Stimulated activated naive CD8-positive, alpha-beta T cell treated with anti-CD3 and anti-CD28 coated beads, Interleukin-15, Interleukin-2, amounts not matched to agents 100 ng/mL and 50 ng/mL, for 24 hours (primary cell): ENCODE results near the gene PIK3C2A.
"Not testable (repeated sequence)": the region's sequence is repeated elsewhere in the genome, so short reads cannot be mapped to it uniquely, and the experiment has no call there.

Experiments used
- H3K27ac Mint-ChIP-seq: one replicate; pipeline ENCODE4 v1.8.0; 2021; ENCODE audit warnings: mild to moderate bottlenecking, mixed read lengths
- H3K27me3 Mint-ChIP-seq: one replicate; pipeline ENCODE4 v1.8.0; 2021; ENCODE audit warnings: mixed read lengths
- H3K36me3 Mint-ChIP-seq: one replicate; pipeline ENCODE4 v1.8.0; 2021; ENCODE audit warnings: low read depth, mixed read lengths
- H3K4me1 Mint-ChIP-seq: one replicate; pipeline ENCODE4 v1.8.0; 2021; ENCODE audit warnings: low read depth, mixed read lengths
- H3K4me3 Mint-ChIP-seq: one replicate; pipeline ENCODE4 v1.8.0; 2021; ENCODE audit warnings: mild to moderate bottlenecking, mixed read lengths
- H3K9me3 Mint-ChIP-seq: one replicate; pipeline ENCODE4 v1.8.0; 2021; ENCODE audit warnings: mixed read lengths

The PIK3C2A gene

GRCh38 chr11:17207317-17208256, at the start of gene PIK3C2A:
TSS of gene PIK3C2A (minus strand) at chr11:17207986. CDS start at chr11:17169741, 38,245 bp downstream.
- Mint-ChIP-seq H3K36me3 (peaks cover 6% of the 10 kb centered on the region), H3K4me1 (peaks cover 43% of the 10 kb centered on the region), H3K27ac (peak within 1 kb of the TSS; percentile 94), H3K4me3 (peak within 1 kb of the TSS; percentile 98), H3K9me3 (no peaks in the 10 kb centered on the region), H3K27me3 (no peaks in the 10 kb centered on the region)

GRCh38 chr11:17257196-17257595, 49.4 kb upstream of the PIK3C2A start:
- no peaks in the 10 kb centered on the region for H3K27me3 Mint-ChIP-seq
- H3K9me3 Mint-ChIP-seq, result no peaks in the 10 kb centered on the region
- H3K4me3 Mint-ChIP-seq, result no peak overlapping the region
- H3K27ac Mint-ChIP-seq, result peak overlapping the region; percentile 65
- peaks cover 27% of the 10 kb centered on the region for H3K4me1 Mint-ChIP-seq
- H3K36me3 Mint-ChIP-seq, result no peaks in the 10 kb centered on the region

- Mint-ChIP-seq H3K9me3 (no peaks in the 10 kb centered on the region), H3K36me3 (no peaks in the 10 kb centered on the region), H3K27me3 (no peaks in the 10 kb centered on the region), H3K4me1 (peaks cover 27% of the 10 kb centered on the region), H3K4me3 (no peak overlapping the region), H3K27ac (peak overlapping the region; percentile 50)
These were observed 48.7 kb upstream of the PIK3C2A start for GRCh38 chr11:17256512-17256911.

- Mint-ChIP-seq H3K27ac (no peak overlapping the region), H3K9me3 (no peaks in the 10 kb centered on the region), H3K4me3 (no peak overlapping the region), H3K27me3 (peaks cover 7% of the 10 kb centered on the region), H3K36me3 (no peaks in the 10 kb centered on the region), H3K4me1 (peaks cover 17% of the 10 kb centered on the region)
These were observed 44.9 kb upstream of the PIK3C2A start for GRCh38 chr11:17252704-17253103.

- Mint-ChIP-seq H3K9me3 (no peaks in the 10 kb centered on the region), H3K4me1 (no peaks in the 10 kb centered on the region), H3K4me3 (no peak overlapping the region), H3K36me3 (no peaks in the 10 kb centered on the region), H3K27me3 (peaks cover 12% of the 10 kb centered on the region), H3K27ac (peak overlapping the region; percentile 53)
These were observed 43.0 kb upstream of the PIK3C2A start for GRCh38 chr11:17250561-17251350.

- no peak overlapping the region for H3K4me3 Mint-ChIP-seq
- H3K27me3 Mint-ChIP-seq, result peaks cover 33% of the 10 kb centered on the region
- H3K4me1 Mint-ChIP-seq, result peaks cover 9% of the 10 kb centered on the region
- H3K9me3 Mint-ChIP-seq, result no peaks in the 10 kb centered on the region
- H3K27ac Mint-ChIP-seq, result no peak overlapping the region
- H3K36me3 Mint-ChIP-seq, result no peaks in the 10 kb centered on the region
These were observed 36.3 kb upstream of the PIK3C2A start for GRCh38 chr11:17244046-17244445.

GRCh38 chr11:17242954-17243353, 35.2 kb upstream of the PIK3C2A start:
- not testable (repeated sequence) for H3K9me3 Mint-ChIP-seq, H3K4me3 Mint-ChIP-seq, H3K4me1 Mint-ChIP-seq, H3K27ac Mint-ChIP-seq, H3K36me3 Mint-ChIP-seq
- peaks cover 38% of the 10 kb centered on the region for H3K27me3 Mint-ChIP-seq

- H3K4me1 Mint-ChIP-seq, result peaks cover 9% of the 10 kb centered on the region
- H3K27ac Mint-ChIP-seq, result no peak overlapping the region
- no peak overlapping the region for H3K4me3 Mint-ChIP-seq
- peaks cover 37% of the 10 kb centered on the region for H3K27me3 Mint-ChIP-seq
- no peaks in the 10 kb centered on the region for H3K36me3 Mint-ChIP-seq
- no peaks in the 10 kb centered on the region for H3K9me3 Mint-ChIP-seq
These were observed 33.0 kb upstream of the PIK3C2A start for GRCh38 chr11:17240780-17241179.

GRCh38 chr11:17239927-17240326, 32.1 kb upstream of the PIK3C2A start:
- H3K27me3 Mint-ChIP-seq, result peaks cover 36% of the 10 kb centered on the region
- not testable (repeated sequence) for H3K9me3 Mint-ChIP-seq, H3K27ac Mint-ChIP-seq, H3K36me3 Mint-ChIP-seq, H3K4me3 Mint-ChIP-seq, H3K4me1 Mint-ChIP-seq

GRCh38 chr11:17238377-17238776, 30.6 kb upstream of the PIK3C2A start:
- no peak overlapping the region for H3K27ac Mint-ChIP-seq
- peaks cover under 1% of the 10 kb centered on the region for H3K4me1 Mint-ChIP-seq
- H3K9me3 Mint-ChIP-seq, result no peaks in the 10 kb centered on the region
- H3K4me3 Mint-ChIP-seq, result no peak overlapping the region
- no peaks in the 10 kb centered on the region for H3K36me3 Mint-ChIP-seq
- H3K27me3 Mint-ChIP-seq, result peaks cover 36% of the 10 kb centered on the region

GRCh38 chr11:17233101-17233500, 25.3 kb upstream of the PIK3C2A start:
- Mint-ChIP-seq H3K36me3 (no peaks in the 10 kb centered on the region), H3K27ac (no peak overlapping the region), H3K4me3 (no peak overlapping the region), H3K4me1 (peaks cover 22% of the 10 kb centered on the region), H3K9me3 (no peaks in the 10 kb centered on the region), H3K27me3 (peaks cover 14% of the 10 kb centered on the region)

GRCh38 chr11:17230867-17231851, 23.4 kb upstream of the PIK3C2A start:
- peaks cover 22% of the 10 kb centered on the region for H3K4me1 Mint-ChIP-seq
- peaks cover 10% of the 10 kb centered on the region for H3K27me3 Mint-ChIP-seq
- H3K9me3 Mint-ChIP-seq, result no peaks in the 10 kb centered on the region
- H3K36me3 Mint-ChIP-seq, result no peaks in the 10 kb centered on the region
- peak overlapping the region; percentile 41 for H3K4me3 Mint-ChIP-seq
- H3K27ac Mint-ChIP-seq, result peak overlapping the region; percentile 52

- no peaks in the 10 kb centered on the region for H3K36me3 Mint-ChIP-seq
- H3K9me3 Mint-ChIP-seq, result no peaks in the 10 kb centered on the region
- peaks cover 22% of the 10 kb centered on the region for H3K4me1 Mint-ChIP-seq
- H3K4me3 Mint-ChIP-seq, result no peak overlapping the region
- H3K27ac Mint-ChIP-seq, result no peak overlapping the region
- peaks cover 5% of the 10 kb centered on the region for H3K27me3 Mint-ChIP-seq
These were observed 21.8 kb upstream of the PIK3C2A start for GRCh38 chr11:17229481-17230152.
